HK-2 (cell line): ENCODE results near the gene UBTD2.

Experiments used
- DNase-seq: peaks from one replicate; pipeline ENCODE4 v3.0.0-alpha.2; 2018; ENCODE audit not compliant: unreplicated experiment

UBTD2 gene

GRCh38 chr5:172194985-172195774 is 88.4 kb downstream of the UBTD2 start:
- no peak for DNase-seq

GRCh38 chr5:172193872-172194271 is 89.7 kb downstream of the UBTD2 start, which contains the start of gene EFCAB9:
TSS of gene EFCAB9 (plus strand) at chr5:172194172. CDS start at chr5:172194173, 1 bp downstream.
- no peak for DNase-seq

DNA sequence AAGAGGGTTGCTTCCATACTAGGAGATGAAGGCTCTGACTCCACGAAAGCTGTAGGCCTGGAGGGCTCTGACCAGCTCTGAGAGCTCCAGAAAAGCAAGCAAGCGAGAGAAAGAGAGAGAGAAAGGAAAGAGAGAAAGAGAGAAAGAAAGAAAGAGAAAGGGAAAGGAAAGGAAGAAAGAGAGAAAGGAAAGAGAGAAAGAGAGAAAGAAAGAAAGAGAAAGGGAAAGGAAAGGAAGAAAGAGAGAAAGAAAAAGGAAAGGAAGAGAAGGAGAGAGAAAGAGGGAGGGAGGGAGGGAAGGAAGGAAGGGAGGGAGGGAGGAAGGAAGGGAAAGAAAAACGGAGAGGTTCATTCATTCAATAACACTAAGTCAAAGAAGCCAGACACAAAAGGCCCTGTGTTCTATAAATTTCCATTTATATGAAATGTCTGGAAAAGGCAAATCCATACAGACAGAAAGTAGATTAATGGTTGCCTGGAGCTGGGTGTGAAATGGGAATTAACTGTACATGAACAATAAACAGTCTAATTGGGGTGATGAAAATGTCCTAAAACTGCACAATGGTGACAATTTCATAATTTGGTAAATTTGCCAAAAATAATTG is 93.8 kb downstream of the UBTD2 start:
- DNase-seq, result no peak

- DNase-seq, result no peak
These were observed 94.5 kb downstream of the UBTD2 start for GRCh38 chr5:172188893-172189692.

GRCh38 chr5:172188033-172188892 is 95.3 kb downstream of the UBTD2 start, which contains the start of gene STK10:
TSS of gene STK10 (minus strand) at chr5:172188224. CDS start at chr5:172188042, 182 bp downstream.
- peak; percentile 88 for DNase-seq

- peak; percentile 59 for DNase-seq
These were observed 96.2 kb downstream of the UBTD2 start for GRCh38 chr5:172187118-172188032.

- no peak for DNase-seq
These were observed 97.4 kb downstream of the UBTD2 start for GRCh38 chr5:172186114-172186695.

DNA sequence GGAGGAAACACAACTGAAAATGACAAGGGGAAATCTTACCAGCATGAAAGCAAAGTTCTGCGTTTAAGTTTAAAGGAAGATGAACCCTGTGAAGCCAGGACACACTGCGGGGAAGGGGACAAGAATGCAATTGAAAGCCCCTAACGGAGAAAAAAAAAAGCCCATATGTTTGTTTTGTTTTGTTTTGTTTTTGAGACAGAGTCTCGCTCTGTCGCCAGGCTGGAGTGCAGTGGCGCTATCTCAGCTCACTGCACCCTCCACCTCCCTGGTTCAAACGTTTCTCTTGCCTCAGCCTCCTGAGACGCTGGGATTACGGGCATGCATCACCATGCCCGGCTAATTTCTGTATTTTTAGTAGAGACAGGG is 98.5 kb downstream of the UBTD2 start:
- DNase-seq, result no peak

- DNase-seq, result no peak
These were observed 99.7 kb downstream of the UBTD2 start for GRCh38 chr5:172183881-172184280.

DNA sequence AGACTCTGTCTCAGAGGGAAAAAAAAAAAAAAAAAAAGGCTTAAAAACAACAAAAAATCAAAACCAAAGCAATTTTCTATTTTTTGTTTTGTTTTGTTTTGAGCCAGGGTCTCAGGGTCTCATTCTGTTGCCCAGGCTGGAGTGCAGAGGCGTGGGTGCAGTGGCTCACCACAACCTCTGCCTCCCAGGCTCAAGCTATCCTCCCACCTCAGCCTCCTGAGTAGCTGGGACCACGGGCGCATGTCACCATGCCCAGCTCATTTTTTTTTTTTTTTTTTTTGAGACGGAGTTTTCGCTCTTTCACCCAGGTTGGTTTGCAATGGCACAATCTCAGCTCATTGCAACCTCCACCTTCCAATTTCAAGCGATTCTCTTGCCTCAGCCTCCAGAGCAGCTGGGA is 101.3 kb downstream of the UBTD2 start:
- no peak for DNase-seq

- no peak for DNase-seq
These were observed 102.6 kb downstream of the UBTD2 start for GRCh38 chr5:172180936-172181335.

GRCh38 chr5:172178991-172179989 is 104.3 kb downstream of the UBTD2 start:
- DNase-seq, result no peak

DNA sequence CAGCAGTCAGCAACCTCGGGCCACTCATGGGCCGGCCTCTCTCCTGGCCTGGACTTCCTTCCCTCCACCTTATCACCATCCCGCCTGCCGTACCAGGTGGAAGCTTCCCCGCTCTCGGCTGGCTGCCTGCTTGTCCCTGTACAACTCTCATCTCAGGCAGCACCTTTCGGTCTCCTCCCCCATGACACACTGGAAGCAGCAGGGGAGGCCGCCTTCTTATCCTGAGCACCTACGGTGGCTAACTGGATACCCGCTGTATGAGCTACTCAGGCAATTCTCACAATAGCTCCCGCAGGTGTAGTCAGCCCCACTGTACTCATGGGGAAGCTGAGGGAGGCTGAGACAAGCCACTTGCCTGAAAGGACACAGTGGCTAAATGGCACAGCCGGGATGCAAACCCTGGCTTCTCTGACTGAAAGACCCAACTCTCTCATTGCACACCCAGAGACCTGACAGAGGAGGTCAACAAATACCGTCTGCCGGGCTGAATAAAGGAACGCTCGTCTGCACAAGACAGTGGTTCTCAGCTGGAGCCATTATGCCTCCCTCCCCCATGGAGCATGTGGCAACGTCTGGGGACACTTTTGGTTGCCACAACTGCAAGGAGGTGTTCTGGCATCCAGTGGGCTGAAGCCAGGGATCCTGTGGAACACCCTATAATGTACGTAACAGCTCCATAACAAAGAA is 105.1 kb downstream of the UBTD2 start:
- DNase-seq, result no peak

- no peak for DNase-seq
These were observed 106.4 kb downstream of the UBTD2 start for GRCh38 chr5:172177176-172177575.

DNA sequence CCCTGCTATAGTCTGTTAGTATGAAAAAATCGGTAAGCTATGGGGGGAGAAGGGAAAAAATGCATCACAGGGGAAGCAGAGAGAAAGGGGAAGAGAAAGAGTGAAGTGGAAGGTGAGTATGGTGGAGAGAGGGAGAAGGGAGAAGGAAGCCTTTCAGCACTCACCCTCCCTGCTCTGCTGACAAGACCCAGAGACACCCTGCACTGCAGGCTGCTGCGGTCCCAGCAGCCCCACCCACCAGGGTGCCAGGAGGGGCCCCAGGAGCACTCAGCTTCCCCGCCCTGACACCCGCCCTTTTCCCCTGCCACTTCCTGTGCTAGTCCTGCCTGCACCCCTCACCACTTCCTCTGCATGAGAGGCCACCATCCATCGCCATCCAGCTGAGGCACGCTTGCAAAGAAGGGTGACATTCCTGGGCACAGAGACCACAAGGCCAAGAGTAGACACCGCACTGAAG is 108.3 kb downstream of the UBTD2 start:
- DNase-seq, result no peak

GRCh38 chr5:172173564-172174153 is 109.9 kb downstream of the UBTD2 start:
- DNase-seq, result peak; percentile 77

DNA sequence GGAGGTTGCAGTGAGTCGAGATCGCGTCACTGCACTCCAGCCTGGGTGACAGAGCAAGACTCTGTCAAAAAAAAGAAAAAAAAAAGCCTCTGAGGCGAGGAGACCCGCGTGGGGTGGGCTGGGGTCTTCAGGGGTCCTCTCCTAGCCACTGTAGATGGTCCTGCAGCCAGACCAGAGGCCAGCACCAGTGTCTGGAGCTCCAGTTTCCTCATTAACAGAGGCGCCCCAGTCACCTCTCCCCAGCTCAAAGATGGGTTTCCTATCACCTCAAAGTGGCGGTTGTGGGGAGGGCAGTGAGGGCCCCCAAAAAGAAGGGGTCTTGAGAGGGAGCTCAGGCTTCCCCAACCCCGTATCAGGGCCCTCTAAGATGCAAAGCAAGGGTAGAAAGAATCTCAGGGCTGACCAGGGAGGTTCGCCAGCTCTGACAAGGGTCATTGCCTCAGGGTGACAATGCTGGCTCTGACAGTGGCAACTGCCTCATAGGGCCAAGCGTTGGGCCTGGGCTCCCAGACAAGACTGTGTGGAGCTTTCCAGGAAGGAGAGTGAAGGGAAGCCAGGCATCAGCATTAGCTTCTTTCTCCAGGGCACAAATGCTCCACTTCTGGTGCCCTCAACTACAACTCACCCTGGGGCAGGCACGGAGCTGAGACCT is 110.5 kb downstream of the UBTD2 start:
- DNase-seq, result no peak
